ENCODE measurements around the gene ZNF438. TPM values are rescaled to one million over a fixed set of nuclear protein-coding genes. Genes with fewer than 3 reads are reported as not detected.

ZNF438 gene
- total RNA-seq, 1 donor from 2014 or later, result 15.0 TPM

DNA sequence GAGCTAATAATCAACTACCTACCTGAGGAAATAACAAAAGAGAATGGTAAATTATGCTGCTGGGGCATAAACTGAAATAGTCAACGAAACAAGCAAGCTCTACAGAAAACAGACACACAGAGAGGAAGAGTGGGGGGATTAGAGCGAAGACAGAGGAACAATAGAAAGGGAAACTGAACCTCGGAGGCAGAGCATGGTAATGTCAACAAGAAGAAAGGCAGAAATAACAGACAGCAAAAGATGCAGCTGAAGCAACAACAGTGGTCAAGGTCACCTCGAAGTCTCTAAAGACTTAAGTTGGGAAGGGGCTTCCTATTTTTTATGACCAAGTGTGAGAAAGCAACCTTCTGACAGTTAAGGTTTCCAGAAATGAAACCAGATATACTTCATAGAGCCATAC, 177.0 kb downstream of the ZNF438 start:
- DNase-seq (ENCODE audit: low read depth), result no peak

DNA sequence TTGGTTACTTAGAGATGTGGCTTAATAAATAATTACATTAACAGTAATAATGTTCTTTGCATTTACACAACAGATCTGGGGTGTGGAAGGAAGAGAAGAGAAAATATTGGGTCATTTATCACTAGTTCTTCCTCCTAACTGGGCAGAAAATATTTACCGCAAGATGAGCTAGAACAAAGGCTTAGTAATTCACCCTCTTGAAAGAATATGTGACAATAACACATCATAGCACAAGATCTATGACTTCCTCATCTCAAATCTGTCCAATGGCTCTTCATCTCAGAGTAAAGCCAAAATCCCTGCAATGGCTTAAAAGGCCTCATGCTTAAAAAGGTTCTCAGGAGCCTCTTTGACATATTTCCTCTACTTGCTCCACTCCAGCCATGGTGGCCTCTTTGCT, 178.6 kb downstream of the ZNF438 start:
- no peak for DNase-seq (ENCODE audit: low read depth)

DNA sequence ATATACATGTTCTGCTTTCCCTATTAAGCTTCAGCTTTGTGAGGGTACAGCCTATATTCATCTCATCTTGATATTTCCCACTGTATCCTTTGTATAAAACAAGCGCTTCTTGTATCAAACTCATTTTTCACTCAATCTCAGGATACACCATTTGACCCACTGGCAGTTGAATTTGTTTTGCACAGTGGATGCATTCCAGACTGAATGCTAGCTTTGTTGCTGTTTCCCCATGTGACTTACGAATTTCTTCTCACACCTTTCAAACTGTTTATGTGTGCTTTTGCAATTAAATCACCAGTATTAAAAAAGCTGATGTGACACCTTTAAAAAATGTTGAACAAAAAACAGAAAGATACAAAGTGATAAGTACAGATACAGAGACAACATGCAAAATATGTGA, 180.9 kb downstream of the ZNF438 start:
- no peak for DNase-seq (ENCODE audit: low read depth)

DNA sequence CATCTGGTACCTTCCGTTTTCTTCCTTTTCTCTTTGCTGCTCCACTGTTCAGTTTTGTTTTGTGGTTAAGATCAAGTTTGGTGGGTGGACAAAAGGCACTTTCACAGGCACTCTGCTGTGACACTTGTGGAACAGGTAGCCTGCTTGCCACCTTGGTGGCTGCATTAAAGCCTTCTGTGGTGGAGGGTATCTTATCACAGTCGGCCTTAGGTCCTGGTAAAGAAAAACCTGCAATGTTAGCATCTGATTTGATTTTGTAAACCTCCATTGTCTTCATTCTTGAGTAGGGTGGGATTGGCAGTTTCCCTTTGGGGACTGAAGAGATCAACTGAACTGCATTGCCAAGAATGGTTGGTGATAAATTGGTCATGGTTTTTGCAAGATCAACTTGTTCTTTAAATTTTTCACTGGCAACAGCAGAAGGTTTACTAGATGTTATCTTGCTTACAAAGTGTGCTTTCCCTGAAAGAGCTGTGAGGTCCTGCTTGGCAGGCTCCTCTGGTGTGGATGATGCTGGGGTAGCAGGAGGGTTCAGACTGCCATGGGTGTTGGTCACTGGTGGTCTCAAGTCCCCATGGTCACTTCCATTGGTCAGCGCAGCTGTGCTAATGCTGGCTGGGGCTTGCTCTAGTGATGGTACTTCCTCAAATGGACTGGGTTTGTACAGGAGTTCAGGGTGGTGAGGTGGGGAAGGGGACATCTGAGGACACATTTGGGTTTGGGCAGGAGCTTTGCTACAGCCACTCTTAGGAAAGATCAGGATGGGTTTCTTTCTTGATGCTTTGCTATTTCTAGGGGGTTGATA, 182.2 kb downstream of the ZNF438 start:
- DNase-seq (ENCODE audit: low read depth), result no peak

DNA sequence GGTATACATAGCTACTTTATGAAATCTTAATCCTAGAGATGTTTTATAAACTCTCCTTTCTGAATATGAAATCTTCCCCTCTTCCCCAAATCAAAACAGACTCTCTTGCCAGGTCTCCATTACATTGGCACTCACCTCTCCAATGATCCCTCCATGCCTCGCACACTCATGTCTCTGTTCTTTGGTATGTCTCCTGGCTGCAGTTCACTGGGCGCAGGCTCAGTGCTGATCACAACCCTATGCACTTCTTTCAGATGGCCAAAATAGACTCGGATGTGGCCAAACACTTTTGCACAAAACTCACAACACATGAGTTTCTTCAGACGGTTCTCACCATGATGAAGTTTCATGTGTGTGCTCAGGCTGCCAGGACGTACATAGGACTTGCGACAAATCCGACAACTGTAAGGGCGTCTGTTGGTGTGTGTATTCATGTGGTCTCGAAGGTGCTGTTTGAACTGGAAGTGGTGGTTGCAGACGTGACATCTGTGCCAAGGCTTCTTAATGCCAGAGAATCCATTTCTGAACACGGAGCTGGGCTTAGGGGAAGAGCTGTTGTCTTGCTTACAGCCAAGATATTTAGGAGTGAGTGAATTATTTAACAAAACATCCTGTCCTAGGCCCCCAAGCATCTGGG, 183.2 kb downstream of the ZNF438 start:
- DNase-seq (ENCODE audit: low read depth), result no peak

DNA sequence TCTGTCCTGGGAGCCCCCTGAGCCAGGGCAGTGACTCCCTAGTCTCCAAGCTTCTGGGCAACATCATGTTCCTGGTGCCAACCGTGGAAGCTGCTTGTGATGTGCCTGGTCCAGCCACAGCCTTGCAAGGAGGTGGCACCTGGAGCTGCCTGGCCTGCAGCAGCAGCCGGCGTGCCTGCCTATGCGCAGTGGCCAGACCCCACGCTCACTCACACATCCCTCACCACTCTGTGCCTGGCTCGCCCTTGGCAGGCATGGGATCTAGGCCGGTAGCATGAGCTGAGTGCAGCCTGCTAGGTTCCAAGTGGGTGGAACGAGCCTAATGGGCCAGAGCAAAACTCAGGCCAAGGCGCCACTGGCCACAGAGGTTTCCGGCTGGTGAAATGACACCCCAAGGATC, 184.0 kb downstream of the ZNF438 start:
- no peak for DNase-seq (ENCODE audit: low read depth)

DNA sequence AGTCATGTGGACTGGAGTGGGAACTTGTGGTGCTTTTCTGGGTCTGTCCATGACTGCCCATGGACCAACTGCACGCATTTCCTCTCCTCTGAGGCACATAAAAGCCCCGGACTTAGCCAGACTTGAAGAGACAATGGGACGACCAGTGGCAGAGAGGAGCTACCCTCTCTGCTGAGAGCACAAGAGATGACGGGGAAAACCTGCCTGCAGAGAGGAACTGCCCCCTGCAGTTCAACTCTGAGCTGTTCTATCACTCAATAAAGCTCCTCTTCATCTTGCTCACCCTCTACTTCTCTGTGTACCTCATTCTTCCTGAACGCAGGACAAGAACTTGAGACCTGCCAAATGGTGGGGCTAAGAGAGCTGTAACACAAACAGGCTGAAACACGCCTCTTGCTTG, 184.5 kb downstream of the ZNF438 start:
- DNase-seq (ENCODE audit: low read depth), result no peak

DNA sequence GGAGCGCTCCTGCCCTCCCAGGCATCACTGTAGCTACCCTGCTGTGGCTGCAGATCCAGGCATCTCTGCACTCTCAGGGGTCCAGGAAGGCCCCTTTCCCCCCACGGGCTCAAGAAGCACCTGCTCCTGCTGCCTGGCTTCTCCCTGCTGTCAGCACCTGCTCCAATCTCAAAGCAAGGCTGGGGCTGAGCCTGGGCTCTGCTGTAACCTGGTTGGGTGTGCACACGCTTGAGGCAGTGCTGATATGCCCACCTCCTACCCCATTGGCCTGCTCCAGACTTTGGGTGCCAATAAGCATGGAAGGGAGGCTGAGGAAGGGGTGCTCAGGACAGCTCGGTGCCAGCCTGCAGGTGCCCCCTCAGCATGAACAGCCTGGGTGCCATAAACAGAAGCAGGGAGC, 185.0 kb downstream of the ZNF438 start:
- DNase-seq (ENCODE audit: low read depth), result no peak

DNA sequence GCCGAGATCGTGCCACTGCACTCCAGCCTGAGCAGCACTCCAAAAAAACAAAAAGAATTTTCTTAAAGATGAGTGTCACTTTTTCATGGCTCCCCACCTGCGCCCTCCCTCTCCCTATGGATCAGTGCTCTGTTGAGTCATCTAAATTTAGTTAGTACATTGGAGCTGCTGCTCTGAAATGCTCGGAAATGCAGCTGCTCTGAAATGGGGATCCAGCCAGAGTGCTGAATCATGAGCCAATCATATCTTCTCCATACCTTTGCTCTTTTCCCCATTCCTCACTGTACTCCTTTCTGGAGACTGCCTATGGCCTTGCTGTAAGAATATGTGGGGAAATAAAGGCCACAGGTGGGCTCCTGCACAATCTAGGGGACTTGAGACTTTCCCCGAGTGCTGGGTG, 188.8 kb downstream of the ZNF438 start:
- DNase-seq (ENCODE audit: low read depth), result peak; percentile 73

DNA sequence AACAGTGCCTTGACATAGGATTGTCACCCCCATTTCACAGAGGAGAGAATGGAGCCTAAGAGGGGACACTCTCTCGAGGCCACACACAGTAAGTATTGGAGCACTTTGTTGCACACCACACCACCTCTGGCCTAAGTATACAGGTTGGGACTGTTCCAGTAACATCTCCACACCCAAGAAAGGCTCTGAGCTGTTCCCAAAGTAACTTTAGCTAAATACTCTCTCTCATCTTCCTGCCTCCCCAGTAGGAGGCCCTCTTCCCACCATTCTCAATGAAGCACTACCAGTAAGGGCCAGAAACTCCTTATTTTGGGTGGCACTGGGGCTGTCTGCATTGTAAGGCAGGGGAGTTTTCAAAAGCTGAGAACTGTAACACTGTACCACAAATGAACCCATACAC, 189.5 kb downstream of the ZNF438 start:
- no peak for DNase-seq (ENCODE audit: low read depth)

DNA sequence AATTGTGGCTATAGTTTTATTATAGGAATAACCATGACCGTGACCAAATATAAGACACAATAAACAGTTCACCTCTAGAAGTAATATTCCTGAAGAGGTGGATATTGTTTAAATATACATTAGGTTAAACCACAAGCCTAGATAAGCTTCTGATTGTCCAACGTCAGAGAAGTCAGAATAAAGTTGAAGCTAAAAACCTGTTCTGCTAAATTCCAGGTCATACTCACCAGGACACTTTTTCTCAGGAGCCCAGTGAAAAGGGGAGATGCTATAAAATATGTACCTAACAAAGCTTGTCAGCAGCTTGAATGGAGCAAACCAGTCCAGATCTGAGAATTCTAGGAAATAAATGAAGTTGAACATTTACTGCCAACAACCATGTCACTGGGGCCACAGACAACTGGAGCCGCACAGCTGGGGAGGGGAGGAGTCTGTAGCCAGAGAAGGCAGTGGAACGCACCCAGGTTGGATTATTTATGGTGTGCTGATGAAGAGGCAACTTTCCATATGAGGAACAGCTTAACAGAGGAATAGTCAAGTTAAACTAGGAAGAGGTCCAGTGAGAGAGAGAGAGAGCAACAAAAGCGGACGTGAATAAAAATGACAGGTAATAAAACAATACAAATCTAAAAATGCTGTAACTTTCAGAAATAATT, 191.1 kb downstream of the ZNF438 start:
- no peak for DNase-seq (ENCODE audit: low read depth)

DNA sequence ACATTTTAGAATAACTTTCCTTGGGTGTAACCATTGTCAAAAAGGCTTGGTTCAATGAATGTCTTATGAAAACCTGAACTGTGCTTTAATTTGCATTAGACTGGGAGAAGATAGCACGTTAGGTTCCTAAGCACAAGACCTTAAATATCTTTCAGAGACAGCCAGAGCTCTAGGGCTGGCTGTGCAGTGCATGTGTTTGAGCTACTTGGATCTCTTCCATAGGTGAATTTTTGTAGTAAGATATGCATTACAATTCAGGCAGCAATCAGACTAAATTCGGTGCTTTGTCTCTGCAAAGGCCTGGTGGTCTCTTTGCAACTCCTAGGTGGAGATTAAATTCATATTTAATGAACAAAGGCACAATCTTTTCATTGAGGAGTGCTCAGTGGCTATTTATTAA, 192.0 kb downstream of the ZNF438 start:
- DNase-seq (ENCODE audit: low read depth), result no peak

DNA sequence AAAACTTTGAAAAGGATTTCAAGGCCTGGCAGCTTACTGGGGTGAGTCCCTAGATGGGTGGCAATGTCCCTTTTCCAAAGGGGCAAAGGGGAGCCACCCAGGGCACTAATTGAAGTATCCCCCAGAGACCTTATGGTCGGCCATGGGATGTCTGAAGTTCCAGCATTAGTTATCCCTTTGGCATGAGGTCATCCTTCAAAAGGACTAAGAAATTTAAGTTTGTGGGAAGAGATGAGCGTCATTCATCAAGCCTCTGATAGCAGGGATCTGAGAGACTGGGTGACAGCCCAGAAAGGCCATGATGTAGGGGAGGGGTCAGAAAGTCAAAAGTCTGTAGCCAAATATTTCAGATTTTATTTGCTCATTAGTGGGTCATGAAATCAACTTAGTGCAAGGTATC, 195.3 kb downstream of the ZNF438 start:
- DNase-seq (ENCODE audit: low read depth), result peak; percentile 55

DNA sequence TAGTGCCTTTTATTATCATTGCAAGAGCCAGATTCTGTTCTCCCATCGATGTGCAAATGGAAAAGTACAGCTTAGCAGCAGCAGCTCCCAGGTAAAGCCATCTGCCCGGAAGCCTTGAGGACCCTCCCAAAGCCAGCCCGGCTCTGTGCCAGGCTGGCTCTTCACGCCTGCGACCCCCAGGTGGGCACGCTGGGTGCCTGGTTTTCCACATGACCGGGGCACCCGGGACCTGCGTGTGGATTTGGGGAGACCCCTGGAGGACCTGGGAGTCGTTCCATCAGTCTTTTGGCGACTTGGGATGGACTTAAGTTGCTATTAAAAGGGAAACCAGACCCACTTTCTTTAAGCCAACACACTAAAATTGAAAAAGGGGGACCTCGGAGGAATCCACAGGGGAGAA, 196.5 kb downstream of the ZNF438 start:
- DNase-seq (ENCODE audit: low read depth), result no peak

DNA sequence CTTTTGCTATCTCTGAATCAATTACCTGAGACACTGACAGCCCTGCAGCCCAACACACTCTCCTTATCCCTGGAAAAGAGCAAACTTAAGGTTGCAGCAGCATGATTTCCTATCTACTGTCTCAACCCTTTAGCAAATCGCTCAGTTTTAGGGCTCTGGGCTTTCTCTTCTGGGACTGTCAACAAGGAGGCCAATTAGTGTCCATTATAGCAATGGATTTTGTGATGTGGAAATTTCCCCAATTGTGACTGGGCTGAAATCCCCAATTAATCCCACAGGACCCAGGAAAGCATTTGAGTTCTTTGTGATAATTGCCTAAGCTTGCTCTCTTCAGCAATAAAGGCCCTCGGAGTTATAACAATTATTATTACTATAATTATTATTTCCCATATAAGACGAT, 197.0 kb downstream of the ZNF438 start:
- no peak for DNase-seq (ENCODE audit: low read depth)

DNA sequence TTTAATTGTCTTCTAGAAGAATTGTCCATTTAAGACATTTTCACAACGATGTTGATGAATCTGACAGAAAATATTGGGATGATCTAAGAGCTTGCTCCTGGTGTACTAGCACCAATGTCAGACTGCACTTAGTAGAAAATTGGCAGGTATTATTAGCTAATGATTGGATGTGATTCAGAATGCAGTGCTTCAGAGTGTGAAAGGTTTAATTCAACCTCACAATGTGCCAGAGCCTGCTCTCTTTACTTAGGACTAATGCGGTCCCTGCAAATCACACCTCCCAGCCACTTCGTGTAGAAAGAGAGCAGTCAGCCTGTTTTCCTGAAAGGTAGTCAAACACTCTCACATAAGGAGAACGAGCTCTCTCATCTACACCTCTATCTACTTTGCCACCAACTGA, 197.5 kb downstream of the ZNF438 start:
- no peak for DNase-seq (ENCODE audit: low read depth)

DNA sequence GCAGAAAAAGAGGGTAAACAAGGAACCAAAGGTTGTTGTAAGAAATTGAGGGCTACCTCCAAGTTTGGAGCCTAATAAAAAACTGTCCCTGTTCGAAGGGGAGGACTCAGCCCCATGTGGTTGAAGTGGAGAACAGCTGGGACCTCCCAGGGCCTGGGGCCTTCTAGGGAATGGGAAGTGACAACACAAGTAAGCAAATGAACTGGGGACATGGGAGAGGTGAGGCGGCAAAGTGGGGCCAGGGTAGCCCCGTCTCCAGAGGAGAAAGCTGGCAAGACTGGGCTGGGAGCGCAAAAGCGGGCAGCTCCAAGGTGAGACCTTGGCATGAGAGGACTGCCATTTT, 198.1 kb downstream of the ZNF438 start:
- peak; percentile 40 for DNase-seq (ENCODE audit: low read depth)

DNA sequence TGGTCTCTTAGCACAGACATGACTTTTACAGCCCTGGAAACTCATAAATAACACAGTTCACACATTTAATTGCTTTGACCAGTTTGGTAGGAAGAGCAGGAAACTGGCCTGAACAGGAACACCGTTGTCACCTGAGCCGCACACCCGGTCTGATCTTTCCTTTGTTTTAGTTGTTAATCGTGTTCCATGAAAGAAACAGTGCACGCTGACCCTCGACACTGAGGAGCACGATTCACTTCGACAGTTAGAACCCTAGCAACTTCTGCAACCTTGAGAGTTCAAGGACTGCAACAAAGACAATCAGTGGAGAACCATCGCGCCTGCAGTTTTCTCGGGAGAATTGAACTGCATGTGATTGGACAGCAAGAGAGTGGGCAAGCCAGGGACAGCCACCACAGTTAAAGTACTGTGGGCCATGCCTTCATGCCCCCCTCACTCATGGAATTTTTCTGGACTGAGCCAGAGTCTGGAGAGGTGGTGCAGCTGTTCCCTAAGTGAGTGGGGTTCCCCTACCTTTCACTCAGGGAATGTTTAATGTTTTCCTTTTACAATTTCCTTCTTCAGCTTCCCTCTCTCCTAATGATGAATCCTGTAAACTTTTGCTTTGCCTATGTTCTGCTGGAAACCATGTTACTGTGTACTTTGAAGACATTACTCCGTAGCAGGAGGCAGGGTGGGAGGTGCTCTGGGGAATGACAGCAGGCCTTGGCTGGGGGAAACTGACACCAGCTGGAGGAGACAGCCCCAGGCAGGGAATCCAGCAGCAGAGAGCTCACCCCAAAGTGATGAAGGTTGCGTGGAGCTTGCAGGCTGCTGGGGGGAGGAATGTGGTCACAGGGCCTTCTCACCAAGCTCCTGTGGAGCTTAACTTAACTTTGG, 198.7 kb downstream of the ZNF438 start:
- no peak for DNase-seq (ENCODE audit: low read depth)

DNA sequence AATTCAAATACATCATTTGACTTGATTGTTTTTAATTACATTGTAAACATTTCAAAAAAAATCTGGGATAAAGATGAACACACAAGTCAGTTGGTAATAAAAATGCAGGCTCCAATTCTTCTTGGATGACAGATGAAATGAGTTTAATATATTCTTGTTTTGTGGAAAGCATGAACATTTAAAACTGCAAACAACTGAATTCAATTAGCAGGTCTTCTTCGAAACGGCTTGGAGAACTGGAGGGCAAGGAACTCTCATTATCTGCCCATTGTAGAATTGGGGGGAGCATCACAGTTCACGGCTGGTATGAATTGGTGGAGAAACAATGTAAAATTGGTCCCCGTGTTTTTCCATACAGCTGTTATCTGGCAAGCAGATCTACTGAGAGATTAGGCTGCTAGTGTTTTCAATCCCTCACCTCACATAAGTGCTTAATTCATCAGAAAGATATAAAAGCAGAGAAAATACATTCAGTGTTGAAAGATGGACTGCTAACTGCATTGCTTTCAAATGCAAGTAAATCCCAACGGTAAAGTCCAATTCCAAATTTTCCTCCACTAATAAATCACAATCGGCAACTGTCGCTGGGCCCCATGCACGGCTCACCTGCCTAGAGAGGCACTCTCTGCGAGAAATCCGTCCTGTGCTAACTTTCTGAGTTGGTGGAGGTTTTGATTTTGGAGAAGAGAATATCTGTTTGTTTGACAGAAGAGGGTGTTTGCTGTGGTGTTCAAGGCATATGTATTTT, 199.5 kb downstream of the ZNF438 start:
- DNase-seq (ENCODE audit: low read depth), result no peak

DNA sequence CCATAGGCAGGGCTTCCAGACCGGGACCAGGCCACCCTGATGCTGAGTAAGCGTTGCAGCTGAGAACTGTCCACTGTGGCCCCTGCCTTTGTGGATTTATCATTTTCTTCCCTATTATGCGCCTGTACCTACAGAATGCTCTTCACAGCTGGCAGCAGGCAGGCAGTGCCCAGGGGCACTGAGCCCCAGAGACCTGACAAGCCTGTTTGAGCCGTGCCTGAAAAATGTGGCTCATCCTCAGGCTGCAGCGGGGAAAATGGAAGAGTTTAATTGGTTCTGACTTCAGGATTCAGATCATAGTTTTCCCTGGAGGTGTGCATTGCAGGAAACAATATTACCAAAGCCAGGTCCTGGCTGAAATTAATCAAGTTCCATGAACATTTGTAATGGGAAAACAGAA, 200.2 kb downstream of the ZNF438 start:
- DNase-seq (ENCODE audit: low read depth), result no peak

All from myocyte (in vitro differentiated cells).